Activated CD4-positive, alpha-beta T cell treated with anti-CD3 and anti-CD28 coated beads for 48 hours (primary cell): ENCODE results near the gene PARD6G.
"Not testable (repeated sequence)": the region's sequence is repeated elsewhere in the genome, so short reads cannot be mapped to it uniquely, and the experiment has no call there.

ENCODE experiments used
- DNase-seq: peaks from one replicate; pipeline ENCODE4 v3.0.0-alpha.2; 2020

Gene PARD6G

DNA sequence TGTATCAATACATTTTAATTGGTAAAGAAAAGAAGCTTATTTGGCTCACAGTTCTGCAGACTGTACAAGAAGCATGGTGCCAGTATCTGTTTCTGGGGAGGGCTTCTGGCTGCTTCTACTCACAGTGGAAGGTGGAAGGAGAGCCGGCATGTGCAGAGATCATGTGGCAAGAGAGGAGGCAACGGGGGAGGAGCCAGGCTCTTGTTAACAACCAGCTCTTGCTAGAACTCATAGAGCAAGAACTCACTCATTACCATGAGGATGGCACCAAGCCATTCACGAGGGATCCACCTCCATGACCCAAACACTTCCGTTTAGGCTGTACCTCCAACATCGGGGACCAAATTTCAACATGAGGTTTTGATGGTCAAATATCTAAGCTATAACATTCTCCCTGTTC lies 7.5 kb downstream of the PARD6G start:
- DNase-seq: no peak

DNA sequence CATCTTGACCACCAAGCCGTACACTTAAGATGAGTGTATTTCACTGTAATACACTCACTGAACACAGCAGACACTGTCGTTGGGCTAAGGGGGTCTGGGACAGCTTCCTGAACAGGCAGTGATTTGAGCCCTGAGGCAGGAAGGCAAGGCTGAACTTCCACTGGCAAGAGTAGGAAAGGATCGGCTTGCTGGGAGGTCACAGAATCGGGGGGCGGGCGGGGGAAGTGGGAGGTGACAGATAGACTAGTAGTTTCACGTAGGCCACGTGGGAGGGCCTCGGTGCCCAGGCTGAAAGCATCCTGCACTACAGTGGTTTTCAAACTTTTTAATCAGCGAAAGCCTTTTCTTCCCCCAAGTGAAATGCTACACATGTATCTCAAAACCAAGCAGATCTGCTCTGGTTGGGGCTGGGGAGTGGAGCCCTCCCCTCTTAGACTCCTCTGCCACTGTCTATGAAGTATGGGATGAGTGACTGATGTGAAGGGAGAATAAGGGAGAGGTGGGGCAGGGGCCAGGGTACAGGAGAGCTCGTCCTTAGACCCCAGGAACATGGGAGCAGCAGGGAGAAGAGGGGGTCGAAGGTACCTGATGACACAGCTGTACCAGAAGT lies 8.6 kb downstream of the PARD6G start:
- no peak for DNase-seq

DNA sequence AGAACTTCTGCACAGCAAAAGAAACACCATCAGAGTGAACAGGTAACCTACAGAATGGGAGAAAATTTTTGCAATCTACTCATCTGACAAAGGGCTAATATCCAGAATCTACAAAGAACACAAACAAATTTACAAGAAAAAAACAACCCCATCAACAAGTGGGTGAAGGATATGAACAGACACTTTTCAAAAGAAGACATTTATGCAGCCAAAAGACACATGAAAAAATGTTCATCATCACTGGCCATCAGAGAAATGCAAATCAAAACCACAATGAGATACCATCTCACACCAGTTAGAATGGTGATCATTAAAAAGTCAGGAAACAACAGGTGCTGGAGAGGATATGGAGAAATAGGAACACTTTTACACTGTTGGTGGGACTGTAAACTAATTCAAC lies 9.8 kb downstream of the PARD6G start:
- DNase-seq: not testable (repeated sequence)

DNA sequence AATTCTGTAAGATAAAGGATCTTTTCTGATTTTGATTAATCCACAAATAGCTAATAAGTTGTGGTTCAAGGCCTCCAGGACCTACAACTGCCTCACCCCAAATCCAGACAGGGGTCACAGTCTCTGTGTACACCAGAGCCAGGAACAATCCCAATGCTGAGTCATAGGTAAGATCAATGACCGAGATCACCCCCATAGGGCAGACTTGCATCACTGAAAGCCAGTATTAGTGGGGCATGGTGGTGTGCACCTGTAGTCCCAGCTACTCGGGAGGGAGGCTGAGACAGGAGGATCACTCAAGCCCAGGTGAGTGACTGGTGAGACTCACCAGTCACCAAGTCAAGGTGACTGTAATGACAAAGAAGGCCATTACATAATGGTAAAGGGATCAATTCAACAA lies 12.9 kb downstream of the PARD6G start:
- DNase-seq: no peak

DNA sequence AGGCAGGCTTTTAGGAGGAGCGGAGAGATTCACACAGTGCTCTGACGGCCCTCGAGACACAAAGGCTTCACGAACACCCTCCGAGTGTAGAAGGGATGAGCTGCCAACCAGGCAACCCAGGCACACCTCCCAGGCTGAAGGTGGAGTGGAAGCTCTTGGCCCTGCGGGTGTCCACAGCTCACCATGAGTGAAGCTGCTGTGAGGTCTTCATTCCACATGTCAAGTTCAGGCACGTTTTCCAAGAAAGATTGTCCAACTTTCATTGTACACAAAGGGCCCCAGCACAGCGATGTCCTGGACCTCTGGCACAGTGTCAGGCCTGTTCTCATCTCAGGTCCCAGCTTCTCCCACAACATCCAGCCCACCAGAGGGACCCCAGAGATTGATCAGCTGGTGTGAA lies 13.4 kb downstream of the PARD6G start:
- no peak for DNase-seq

DNA sequence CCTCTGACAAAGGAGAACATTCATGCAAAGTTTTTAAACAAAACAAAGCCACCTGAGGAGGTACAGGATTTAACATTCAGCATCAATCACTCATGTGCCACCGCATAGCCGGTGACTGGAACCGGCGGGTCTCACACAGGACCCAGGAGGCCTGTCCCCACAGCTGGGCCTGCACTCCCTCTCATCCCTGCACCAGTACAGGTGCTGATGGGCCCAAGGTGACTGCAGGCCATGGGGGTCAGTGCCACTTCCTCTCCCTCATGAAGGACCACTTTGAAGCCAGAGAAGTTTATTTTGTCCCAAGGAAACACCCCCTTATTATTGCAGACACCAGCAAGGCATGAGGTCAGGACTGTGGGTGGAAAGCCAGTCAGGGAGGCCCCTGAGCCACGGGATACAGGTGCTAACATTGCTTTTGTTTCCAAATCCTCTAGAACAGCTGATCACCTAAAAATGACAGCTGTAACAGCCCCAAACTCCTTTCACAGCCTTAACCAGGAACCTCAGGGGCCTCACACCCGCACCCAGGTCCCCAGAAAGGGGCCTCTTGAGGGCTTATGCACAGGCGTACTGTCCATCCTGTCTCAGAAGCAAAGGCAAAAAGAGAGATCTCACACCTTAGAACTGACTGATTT lies 14.0 kb downstream of the PARD6G start:
- DNase-seq: no peak

DNA sequence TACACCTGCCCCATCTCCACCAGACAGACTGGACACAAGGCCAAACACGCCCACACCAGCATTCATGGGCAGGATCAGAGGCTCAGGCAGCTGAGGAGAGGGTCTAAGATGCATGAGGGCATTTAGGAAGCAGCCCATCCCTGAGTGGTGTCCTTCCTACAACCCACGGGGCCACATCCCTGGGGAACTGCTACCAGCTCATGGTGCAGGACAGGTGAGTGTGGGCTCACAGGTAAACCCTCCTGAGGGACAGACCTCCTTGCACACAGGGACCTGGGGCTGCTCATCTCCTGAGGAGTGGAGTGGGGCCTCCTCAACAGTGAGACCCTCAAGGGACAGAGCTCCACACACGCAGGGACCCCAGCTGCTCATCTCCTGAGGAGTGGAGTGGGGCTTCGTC lies 14.6 kb downstream of the PARD6G start:
- no peak for DNase-seq

DNA sequence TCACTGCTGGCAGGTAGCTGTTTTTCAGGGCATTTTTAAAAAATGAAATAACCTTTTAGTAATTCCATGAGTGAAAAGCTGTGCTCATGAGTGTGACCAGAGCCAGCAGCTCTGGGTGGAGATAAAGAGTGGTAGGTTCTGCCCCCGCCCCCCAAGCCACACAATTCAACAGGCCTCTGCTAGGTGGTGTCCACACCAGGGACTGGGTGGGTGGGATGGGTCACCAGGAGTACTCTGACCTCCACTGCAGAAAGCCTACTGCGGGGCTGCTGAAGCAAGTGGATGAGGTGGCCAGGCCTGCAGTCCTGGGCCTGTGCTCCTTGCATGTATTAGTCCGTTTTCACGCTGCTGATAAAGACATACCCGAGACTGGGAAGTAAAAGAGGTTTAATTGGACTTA lies 15.3 kb downstream of the PARD6G start:
- DNase-seq: no peak

DNA sequence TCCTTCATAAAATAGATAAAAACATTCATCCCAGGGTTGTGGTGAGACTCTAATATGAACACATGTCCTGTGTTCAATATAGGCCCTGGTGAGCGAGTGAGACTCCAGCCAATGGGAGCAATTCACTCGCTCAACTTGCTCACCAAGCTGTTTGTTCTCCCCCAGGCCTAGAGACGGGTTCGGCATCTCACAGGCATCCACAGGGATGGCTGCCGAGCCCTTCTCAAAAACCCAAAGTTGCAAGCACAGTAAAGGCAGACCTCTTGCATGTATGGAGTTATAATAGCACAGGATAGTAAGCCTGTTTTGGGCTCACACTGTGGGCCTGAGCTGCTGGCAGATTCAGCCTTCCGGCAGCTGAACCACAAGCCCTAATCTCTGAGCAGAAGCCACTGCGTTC lies 15.7 kb downstream of the PARD6G start:
- no peak for DNase-seq

DNA sequence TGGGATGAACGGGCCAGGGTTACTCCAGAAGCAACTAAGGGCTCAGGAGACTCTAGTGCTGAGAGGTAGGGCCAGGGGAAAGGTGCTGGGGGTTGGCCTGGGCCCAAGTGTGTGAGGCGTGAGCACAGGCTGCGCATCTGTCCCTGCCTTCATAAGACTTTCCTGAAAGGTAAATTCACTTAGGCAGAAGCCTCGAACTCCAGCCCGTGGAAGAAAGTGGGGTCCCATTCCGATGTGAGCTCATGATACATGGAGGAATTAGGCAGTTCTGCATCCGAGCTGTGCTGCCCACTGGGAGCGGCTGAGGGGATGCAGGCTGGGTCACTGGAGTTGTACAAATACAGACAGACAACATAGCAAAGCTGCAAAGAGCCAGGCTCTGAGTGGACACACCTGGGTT lies 16.2 kb downstream of the PARD6G start:
- DNase-seq: no peak

DNA sequence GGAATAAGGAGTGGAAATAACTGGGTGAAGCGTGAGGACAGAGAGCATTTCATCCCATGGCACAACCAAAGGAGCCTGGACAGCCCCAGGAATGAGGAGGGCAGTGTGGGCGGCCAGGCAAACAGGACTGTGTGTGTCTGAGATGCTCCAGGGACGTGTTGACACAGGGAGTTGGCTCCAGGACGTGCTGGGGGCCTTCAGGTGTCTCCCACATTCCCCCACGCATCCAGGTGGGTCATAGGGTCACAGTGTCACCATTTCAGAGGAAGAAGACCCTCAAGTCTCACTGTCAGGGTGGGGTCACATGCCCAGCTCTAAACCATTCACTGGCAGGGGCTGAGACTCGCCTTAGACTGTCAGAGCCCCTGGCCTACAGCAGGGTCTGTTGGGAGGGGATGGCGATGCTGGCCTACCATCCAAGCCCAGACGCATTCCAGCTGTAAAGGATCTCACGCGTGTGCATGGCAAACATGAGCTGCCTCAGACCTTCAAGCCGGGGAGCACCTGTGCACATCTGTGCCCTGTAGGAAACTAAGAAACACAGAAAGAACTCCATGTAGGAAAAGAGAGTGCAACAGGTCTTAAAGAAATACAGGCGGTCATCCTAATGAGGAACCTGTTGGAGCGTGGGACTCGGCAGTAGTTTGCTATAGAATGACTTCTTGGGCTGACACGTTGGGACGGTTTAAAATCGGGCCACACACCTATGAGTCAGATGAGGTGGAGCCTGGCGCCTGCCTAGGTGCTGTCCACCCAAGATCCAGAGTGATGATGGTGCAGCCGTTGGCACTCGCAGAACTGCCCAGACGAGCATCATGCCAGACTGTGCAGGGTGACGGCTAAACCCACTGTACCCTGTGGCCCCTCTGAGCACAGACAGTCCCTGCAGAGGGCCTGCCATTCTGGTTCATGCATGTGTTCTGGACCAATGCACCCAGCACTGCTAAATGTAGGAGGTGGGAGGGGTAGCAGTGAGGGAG lies 17.3 kb downstream of the PARD6G start:
- no peak for DNase-seq

DNA sequence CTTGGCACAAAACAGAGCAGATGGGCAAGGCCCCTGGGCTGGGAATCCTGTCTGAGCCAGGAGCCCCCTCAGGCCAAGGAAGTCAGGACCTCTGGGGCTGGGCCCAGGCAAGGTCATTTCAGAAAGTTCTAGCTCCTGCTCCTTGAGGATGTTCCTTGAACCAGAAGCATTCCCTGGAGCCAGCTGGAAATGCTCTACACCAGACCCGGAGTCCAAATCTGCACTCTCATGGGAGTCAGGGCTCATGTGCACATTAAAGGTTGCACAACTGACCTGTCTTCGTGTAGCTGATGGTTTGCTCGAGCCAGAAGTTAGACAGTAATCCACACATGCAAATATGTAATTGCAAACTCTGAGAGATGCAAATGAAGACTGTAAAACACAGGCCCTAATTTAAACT lies 18.0 kb downstream of the PARD6G start:
- DNase-seq: no peak

DNA sequence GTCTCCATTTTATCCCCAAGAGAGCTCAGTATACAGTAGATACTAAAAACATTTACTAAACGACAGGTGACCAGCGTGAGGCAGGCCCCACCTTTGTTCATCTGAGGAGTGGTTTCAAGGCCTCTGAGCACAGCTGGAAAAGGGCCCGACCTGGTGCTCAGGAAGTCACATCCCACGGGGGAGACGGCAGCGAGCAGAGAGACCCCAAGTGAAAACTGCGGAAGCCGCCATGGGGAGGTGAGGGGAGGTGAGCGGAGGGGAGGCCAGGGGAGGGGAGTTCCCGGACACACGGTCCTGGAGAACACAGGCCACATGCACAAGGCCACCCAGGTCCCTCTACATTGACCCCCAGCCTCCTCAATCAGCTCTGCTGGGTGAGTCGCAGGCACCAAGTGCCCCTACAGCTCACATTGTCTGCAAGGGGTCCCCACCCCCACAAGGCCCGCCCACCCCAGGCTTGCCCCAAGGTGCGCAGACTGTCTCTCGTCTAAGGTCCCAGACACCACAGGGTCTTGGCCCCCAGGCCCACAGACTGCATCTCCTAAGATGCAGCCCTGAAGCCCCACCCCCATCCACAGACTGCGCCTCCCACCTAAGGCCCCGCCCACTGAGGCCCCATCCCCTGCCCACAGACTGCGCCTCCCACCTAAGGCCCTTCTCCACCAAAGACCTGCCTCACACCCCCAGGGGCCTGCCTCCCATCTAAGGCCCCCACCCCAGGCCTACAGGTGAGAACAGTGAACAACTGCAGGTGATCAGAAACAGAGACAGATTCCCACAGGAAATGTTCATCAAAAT lies 19.1 kb downstream of the PARD6G start:
- no peak for DNase-seq

DNA sequence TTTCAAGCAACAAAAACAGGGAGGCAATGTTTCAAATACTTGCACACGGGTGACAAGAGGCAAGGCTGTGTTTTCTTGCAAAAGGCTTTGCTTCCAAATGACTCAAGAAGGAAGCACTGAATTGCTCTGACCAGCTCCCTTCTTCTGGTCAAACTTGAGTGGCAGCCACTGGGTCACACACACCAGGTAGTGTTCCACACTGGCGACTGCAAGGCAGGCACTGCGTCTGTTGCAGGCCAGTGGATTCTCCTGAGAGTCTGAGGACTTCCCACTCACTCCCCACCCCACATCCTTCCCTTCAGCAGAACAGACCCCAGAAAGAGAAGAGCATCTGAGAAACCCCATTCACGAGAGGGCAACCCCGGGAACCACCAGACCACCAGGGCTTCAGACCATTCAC lies 19.8 kb downstream of the PARD6G start:
- DNase-seq: no peak

DNA sequence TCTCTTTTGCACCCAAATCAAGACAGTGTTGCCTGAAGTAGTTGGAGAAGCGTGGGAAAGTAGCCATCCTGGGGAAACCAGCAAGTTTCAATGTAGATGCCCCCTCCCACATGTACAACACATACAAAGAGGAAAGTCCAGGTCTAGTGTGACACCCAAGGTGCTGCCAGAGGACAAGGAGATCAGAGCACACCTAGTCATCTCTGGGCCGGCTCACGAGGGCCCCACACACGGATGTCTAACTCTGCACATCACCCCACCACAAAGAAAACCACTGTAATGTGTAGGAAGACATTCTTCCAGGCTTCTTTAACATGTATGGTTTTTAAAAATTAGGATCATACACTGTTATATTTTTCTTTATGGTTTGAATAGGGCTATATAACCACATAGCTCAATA lies 21.6 kb downstream of the PARD6G start:
- no peak for DNase-seq

DNA sequence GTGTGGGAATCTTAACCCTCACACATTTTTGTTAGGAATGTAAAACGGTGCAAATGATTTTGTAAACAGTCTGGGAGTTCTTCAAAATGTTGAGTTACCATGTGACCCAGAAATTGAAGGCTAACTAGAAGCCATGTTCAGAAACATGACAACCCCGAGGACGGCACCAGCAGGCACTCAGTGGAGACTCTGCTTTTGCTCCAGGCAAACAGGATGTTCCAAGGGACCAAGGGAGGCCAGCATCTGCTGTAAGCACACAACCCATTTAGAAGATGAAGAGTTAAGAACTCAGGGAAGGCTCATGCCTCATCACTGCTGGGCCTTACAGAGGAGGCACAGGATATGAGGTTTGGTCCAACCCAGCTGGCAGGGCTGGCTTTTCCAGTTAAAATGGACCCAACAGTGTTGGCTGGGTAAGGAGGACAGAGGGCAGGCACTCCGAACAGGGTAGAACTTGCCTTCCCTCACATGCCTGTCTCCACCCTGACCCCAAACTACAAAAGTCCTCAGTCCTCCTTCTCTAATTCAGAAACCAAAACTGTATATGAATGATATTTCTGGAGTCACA lies 23.6 kb downstream of the PARD6G start:
- DNase-seq: no peak

DNA sequence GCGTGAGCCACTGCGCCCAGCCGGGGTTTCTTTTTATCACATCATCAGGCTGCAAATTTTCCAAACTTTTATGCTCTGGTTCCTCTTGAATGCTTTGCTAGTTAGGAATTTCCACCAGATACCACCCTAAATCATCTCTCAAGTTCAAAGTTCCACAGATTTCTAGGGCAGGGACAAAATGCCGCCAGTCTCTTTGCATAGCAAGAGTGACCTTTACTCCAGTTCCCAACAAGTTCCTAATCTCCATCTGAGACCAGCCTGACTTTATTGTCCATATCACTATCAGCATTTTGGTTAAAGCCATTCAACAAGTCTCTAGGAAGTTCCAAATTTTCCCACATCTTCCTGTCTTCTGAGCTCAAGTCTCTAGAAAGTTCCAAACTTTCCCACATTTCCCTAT lies 27.8 kb downstream of the PARD6G start:
- DNase-seq: not testable (repeated sequence)

DNA sequence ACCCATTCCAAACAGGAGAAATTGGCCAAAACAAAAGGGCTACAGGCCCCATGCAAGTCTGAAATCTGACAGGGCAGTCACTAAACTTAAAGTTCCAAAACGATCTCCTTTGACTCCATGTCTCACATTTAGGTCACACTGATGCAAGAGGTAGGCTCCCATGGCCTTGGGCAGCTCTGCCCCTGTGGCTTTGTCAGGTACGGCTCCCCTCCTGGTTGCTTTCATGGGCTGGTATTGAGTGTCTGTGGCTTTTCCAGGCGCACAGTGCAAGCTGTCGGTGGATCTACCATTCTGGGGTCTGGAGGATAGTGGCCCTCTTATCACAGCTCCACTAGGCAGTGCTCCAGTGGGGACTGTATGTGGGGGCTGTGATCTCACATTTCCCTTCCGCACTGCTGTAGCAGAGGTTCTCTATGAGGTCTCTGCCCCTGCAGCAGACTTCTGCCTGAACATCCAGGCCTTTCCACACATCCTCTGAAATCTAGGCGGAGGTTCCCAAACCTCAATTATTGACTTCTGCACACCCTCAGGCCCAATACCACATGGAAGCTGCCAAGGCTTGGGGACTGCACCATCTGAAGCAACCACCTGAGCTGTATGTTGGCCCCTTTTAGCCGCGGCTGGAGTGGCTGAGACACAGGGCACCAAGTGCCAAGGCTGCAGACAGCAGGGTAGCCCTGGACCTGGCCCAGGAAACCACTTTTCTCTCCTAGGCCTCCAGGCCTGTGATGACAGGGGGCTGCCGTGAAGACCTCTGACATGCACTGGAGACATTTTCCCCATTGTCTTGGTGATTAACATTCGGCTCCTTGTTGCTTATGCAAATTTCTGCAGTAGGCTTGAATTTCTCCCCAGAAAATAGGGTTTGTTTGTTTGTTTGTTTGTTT lies 28.7 kb downstream of the PARD6G start:
- no peak for DNase-seq

DNA sequence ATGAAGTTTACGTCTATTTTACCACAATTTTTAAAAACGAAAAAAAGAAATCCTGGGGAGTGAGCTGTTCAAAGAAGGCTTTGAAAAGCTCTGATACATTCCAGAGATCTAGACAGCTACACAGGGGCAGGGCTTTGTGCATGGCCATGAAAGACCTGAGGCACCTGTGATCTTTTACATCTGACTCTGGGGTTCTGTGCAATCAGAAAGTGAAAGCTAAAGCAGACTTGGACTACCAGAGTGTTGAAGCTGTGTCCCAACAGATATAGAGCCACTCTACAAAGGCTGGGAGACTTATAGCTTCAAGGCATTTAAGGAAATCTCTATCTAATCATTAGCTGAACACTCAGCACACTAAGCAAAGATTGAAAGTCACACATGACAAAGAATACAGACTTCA lies 34.1 kb downstream of the PARD6G start:
- DNase-seq: no peak

DNA sequence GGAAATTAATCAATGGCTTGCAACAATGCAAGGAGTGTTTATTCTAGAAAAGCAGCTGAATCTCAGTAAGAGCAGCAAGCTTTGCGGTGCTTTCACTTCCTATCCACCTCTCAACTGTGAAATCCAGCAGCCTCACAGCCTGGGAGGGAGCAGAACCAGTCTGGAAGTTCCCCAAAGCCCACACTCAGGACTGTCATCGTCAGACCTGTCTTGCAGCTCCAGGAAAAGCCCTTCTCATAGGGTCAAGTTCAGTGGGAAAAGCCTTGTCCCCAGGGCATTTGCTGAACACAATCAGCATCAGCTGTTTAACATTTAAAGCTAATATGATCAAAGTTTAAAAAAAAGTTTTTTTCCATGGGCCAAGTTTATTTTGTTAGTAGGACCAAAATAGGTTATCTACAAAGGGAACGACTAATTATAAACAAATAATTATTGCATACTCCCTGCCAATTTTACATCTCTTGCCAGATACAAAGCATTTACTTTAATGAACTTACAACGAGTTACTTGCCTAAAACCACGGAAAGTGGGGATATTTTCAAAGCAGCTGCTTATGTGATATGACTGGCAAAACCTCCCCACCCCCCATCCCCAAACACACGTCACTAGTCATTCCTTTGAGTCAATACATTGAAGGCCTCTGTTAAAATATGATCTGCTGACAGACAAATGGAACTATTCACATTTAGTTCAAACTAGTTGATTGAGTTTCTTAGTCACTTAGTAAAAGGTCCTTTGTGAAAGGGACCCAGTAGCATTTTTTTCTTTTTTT lies 36.8 kb downstream of the PARD6G start:
- DNase-seq: no peak

DNA sequence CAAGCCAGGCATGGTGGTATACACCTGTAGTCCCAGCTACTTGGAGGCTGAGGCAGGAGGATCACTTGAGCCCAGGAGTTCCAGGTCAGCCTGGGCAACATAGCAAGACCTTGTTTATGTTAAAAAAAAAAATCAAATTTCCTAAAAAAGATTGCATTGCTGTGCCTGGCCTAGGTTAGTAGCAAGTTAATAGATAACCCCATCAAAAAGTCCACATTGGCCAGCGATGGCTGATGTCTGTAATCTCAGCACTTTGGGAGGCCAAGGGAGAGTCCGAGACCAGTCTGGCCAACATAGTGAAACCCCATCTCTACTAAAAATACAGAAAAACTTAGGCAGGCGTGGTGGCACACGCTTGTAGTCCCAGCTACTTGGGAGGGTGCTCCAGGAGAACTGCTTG lies 38.7 kb downstream of the PARD6G start:
- DNase-seq: no peak
